DOHH2 (cell line): ENCODE results near the gene LRRC25.

Experiments
- H3F3A ChIP-seq: fragments of 200-600 bp; sonication (generic), shearing (Covaris generic); 2 replicates; pipeline ENCODE4 v1.6.0; 2016; ENCODE audit warnings: antibody characterized with exemption, mild to moderate bottlenecking; ENCODE audit not compliant: control insufficient read depth, insufficient read depth
- H3K27ac ChIP-seq: fragments of 200-600 bp; sonication (generic); 2 replicates; pipeline ENCODE4 v1.5.1; 2014; ENCODE audit warnings: low read depth, mild to moderate bottlenecking, low read length, moderate library complexity
- H3K27me3 ChIP-seq: fragments of 200-600 bp; sonication (generic); 2 replicates; pipeline ENCODE4 v1.6.1; 2014; ENCODE audit warnings: mild to moderate bottlenecking, low read length, mixed read lengths; ENCODE audit not compliant: control insufficient read depth
- H3K36me3 ChIP-seq: fragments of 200-600 bp; sonication (generic); 2 replicates; pipeline ENCODE4 v1.6.1; 2014; ENCODE audit warnings: mild to moderate bottlenecking, low read length, moderate library complexity, mixed read lengths; ENCODE audit not compliant: control insufficient read depth
- H3K4me1 ChIP-seq: fragments of 200-600 bp; sonication (generic); 2 replicates; pipeline ENCODE4 v1.6.1; 2014; ENCODE audit warnings: mild to moderate bottlenecking, low read length, mixed read lengths; ENCODE audit not compliant: control insufficient read depth
- H3K4me2 ChIP-seq: fragments of 200-600 bp; sonication (generic); 2 replicates; pipeline ENCODE4 v1.6.0; 2014; ENCODE audit warnings: mild to moderate bottlenecking, low read length, moderate library complexity
- H3K4me3 ChIP-seq: fragments of 200-600 bp; sonication (generic); 2 replicates; pipeline ENCODE4 v1.5.1; 2014; ENCODE audit warnings: mild to moderate bottlenecking, low read length, mixed read lengths
- H3K79me2 ChIP-seq: fragments of 200-600 bp; sonication (generic); 2 replicates; pipeline ENCODE4 v1.6.1; 2014; ENCODE audit warnings: mild to moderate bottlenecking, low read length, mixed read lengths; ENCODE audit not compliant: control insufficient read depth
- H3K9me2 ChIP-seq: fragments of 200-600 bp; sonication (generic); replicated peaks from 2 replicates; pipeline ENCODE4 v1.6.1; 2014; ENCODE audit warnings: mild to moderate bottlenecking, low read length, mixed read lengths; ENCODE audit not compliant: control insufficient read depth
- H3K9me3 ChIP-seq: fragments of 200-600 bp; sonication (generic); 2 replicates; pipeline ENCODE4 v1.6.1; 2014; ENCODE audit warnings: antibody characterized with exemption, low read length, mixed read lengths; ENCODE audit not compliant: control insufficient read depth, insufficient read depth
- H4K20me1 ChIP-seq: fragments of 200-600 bp; sonication (generic); 2 replicates; pipeline ENCODE4 v1.6.0; 2014; ENCODE audit warnings: low read depth, mild to moderate bottlenecking, antibody characterized with exemption, low read length, moderate library complexity; ENCODE audit not compliant: control insufficient read depth, insufficient read depth
- CTCF ChIP-seq: fragments of 200-600 bp; sonication (generic); IDR thresholded peaks from one replicate; pipeline ENCODE4 v1.5.1; 2014; ENCODE audit warnings: antibody characterized with exemption, mild to moderate bottlenecking, low read depth, low read length; ENCODE audit not compliant: poor library complexity, severe bottlenecking
- EZH2phosphoT487 ChIP-seq: fragments of 200-600 bp; sonication (generic); IDR thresholded peaks from 2 replicates; pipeline ENCODE4 v1.6.1; 2017; ENCODE audit warnings: borderline replicate concordance, mild to moderate bottlenecking, antibody characterized with exemption, low read length, moderate library complexity, mixed read lengths

The LRRC25 gene

GRCh38 chr19:18434411-18435175 lies 37.2 kb upstream of the LRRC25 start:
- TF ChIP-seq EZH2phosphoT487 (no peak), CTCF (no peak)
- no peak overlapping the region for H3K4me3 ChIP-seq
- H3K9me3 ChIP-seq, result no peaks in the 10 kb centered on the region
- 0 out of 2 replicates have a peak, but pooled peaks cover 1% of the 10 kb centered on the region for H4K20me1 ChIP-seq
- H3K4me1 ChIP-seq, result peaks cover 55% of the 10 kb centered on the region
- H3K9me2 ChIP-seq, result no peaks in the 10 kb centered on the region
- no peak overlapping the region for H3K27ac ChIP-seq
- no peaks in the 10 kb centered on the region for H3K27me3 ChIP-seq
- H3K79me2 ChIP-seq, result peaks cover 11% of the 10 kb centered on the region
- peak overlapping the region; percentile 24; the same call in 1 of the 2 replicates for H3K4me2 ChIP-seq
- H3K36me3 ChIP-seq, result peaks cover 34% of the 10 kb centered on the region
- peaks cover 4% of the 10 kb centered on the region; the same call in 1 of the 2 replicates for H3F3A ChIP-seq

GRCh38 chr19:18433735-18434398 lies 36.4 kb upstream of the LRRC25 start:
- TF ChIP-seq EZH2phosphoT487 (no peak), CTCF (no peak)
- Histone ChIP-seq H3K36me3 (peaks cover 34% of the 10 kb centered on the region), H3K4me2 (peak overlapping the region; percentile 24; the same call in 1 of the 2 replicates), H3K9me2 (no peaks in the 10 kb centered on the region), H3K4me1 (peaks cover 59% of the 10 kb centered on the region), H3K9me3 (no peaks in the 10 kb centered on the region), H3K4me3 (0 out of 2 replicates have a peak overlapping the region, but pooled peaks have one; percentile 5), H3K27ac (no peak overlapping the region), H3K27me3 (no peaks in the 10 kb centered on the region), H3F3A (peaks cover under 1% of the 10 kb centered on the region; the same call in 1 of the 2 replicates), H4K20me1 (0 out of 2 replicates have a peak, but pooled peaks cover 3% of the 10 kb centered on the region), H3K79me2 (peaks cover 15% of the 10 kb centered on the region)

- Histone ChIP-seq H3K27ac (peak overlapping the region; percentile 48), H3K4me2 (peak overlapping the region; percentile 73), H3K36me3 (peaks cover 36% of the 10 kb centered on the region)
Measured at GRCh38 chr19:18433015-18433691, 35.7 kb upstream of the LRRC25 start.

More at GRCh38 chr19:18433015-18433691, 35.7 kb upstream of the LRRC25 start:
- H3K79me2 ChIP-seq, result peaks cover 15% of the 10 kb centered on the region
- peak overlapping the region; percentile 65 for H3K4me3 ChIP-seq
- no peaks in the 10 kb centered on the region for H3K27me3 ChIP-seq
- peaks cover 65% of the 10 kb centered on the region for H3K4me1 ChIP-seq
- H3K9me2 ChIP-seq, result no peaks in the 10 kb centered on the region
- 0 out of 2 replicates have a peak, but pooled peaks cover 3% of the 10 kb centered on the region for H4K20me1 ChIP-seq
- TF ChIP-seq EZH2phosphoT487, result no peak
- no peak for TF ChIP-seq CTCF
- H3F3A ChIP-seq, result peaks cover 6% of the 10 kb centered on the region
- H3K9me3 ChIP-seq, result no peaks in the 10 kb centered on the region
